AG04450 (cell line): ENCODE data around the gene PIK3CB. TPM values are rescaled to one million over a fixed set of nuclear protein-coding genes. Genes with fewer than 3 reads are reported as not detected.

Source experiments
- CTCF ChIA-PET: fragments of 300-600, 350-600 bp; formaldehyde crosslinking; extraction: SDS; loops from one replicate; lab custom pipeline; 2022; ENCODE audit warnings: antibody characterized with exemption, inconsistent platforms; lab: Charles Lee
- POLR2A ChIA-PET: fragments of 350-600 bp; formaldehyde crosslinking; extraction: SDS; loops from one replicate; lab custom pipeline; 2021; ENCODE audit warnings: antibody characterized with exemption, inconsistent platforms; lab: Yijun Ruan, JAX
- DNase-seq: peaks from one replicate; pipeline ENCODE4 v3.0.0-alpha.2; 2011; ENCODE audit warnings: low read depth, low spot score
- H3K27ac ChIP-seq: one replicate; pipeline ENCODE4 v1.5.1; 2012; ENCODE audit warnings: low read depth, low read length, control low read depth
- H3K27me3 ChIP-seq: one replicate; pipeline ENCODE4 v1.6.0; 2012; ENCODE audit warnings: low read length; ENCODE audit not compliant: control insufficient read depth, insufficient read depth
- H3K4me3 ChIP-seq: 2 replicates; pipeline ENCODE4 v1.5.1; 2011; ENCODE audit warnings: mild to moderate bottlenecking, low read depth, low read length, control low read depth
- H3K9me3 ChIP-seq: 2 replicates; pipeline ENCODE4 v1.5.1; 2012; ENCODE audit warnings: low read length; ENCODE audit not compliant: control insufficient read depth, insufficient read depth
- CTCF ChIP-seq: IDR thresholded peaks from 2 replicates; pipeline ENCODE4 v1.5.1; 2011; ENCODE audit warnings: low read depth, low read length, control low read depth, inconsistent platforms
- polyA plus RNA-seq: library from polyadenylated mRNA; depleted of rRNA; stranded (reverse); fragments of >200 nt; gene quantifications from 2 replicates; pipeline ENCODE4 v1.2.3, GENCODE V29; 2011

Gene PIK3CB
- polyA plus RNA-seq, 1 experiment, result 13.8 TPM

- TF ChIP-seq CTCF, result no peak
- POLR2A ChIA-PET, result no interaction called here
- no peaks in the 10 kb centered on the region for H3K9me3 ChIP-seq
- CTCF ChIA-PET, result interaction anchor here (0.6 to 1.2 kb wide), 2 partner anchors 48 to 192 kb away, joined by 3 to 4 read pairs; no protein-coding TSS in a partner anchor
- no peak overlapping the region for H3K27ac ChIP-seq
- H3K27me3 ChIP-seq, result no peaks in the 10 kb centered on the region
- DNase-seq, result no peak
- no peak overlapping the region for H3K4me3 ChIP-seq
Measured at GRCh38 chr3:138724443-138724842, 110.3 kb downstream of the PIK3CB start.

GRCh38 chr3:138718849-138719248, 115.9 kb downstream of the PIK3CB start:
- Histone ChIP-seq H3K27ac (no peak overlapping the region), H3K9me3 (no peaks in the 10 kb centered on the region), H3K4me3 (no peak overlapping the region), H3K27me3 (no peaks in the 10 kb centered on the region)
- ChIA-PET CTCF (interaction anchor here (3.9 kb wide), 1 partner anchor 197 kb away, joined by 20 read pairs; no protein-coding TSS in a partner anchor), POLR2A (no interaction called here)
- TF ChIP-seq CTCF, result no peak
- DNase-seq, result no peak

GRCh38 chr3:138717348-138717747, 117.4 kb downstream of the PIK3CB start:
- Histone ChIP-seq H3K9me3 (no peaks in the 10 kb centered on the region), H3K4me3 (no peak overlapping the region), H3K27ac (no peak overlapping the region), H3K27me3 (no peaks in the 10 kb centered on the region)
- DNase-seq, result no peak
- CTCF ChIA-PET, result interaction anchor here (0.6 to 3.9 kb wide), 3 partner anchors 123 to 205 kb away, joined by 3 to 20 read pairs (median 5); partner anchors contain the start of gene CEP70
- POLR2A ChIA-PET, result no interaction called here
- no peak for TF ChIP-seq CTCF

GRCh38 chr3:138712086-138712485, 122.6 kb downstream of the PIK3CB start:
- Histone ChIP-seq H3K9me3 (no peaks in the 10 kb centered on the region), H3K27me3 (no peaks in the 10 kb centered on the region), H3K4me3 (no peak overlapping the region), H3K27ac (no peak overlapping the region)
- CTCF ChIA-PET, result interaction anchor here (0.6 to 3.3 kb wide), 5 partner anchors 13 to 233 kb away, joined by 3 to 21 read pairs (median 3); no protein-coding TSS in a partner anchor
- TF ChIP-seq CTCF, result no peak
- no peak for DNase-seq
- POLR2A ChIA-PET, result no interaction called here

- H3K4me3 ChIP-seq, result no peak overlapping the region
- DNase-seq, result no peak
- TF ChIP-seq CTCF, result no peak
- H3K27ac ChIP-seq, result no peak overlapping the region
- no peaks in the 10 kb centered on the region for H3K27me3 ChIP-seq
- POLR2A ChIA-PET, result no interaction called here
- CTCF ChIA-PET, result interaction anchor here (2.0 to 23.7 kb wide), 2 partner anchors 11 to 213 kb away, joined by 6 to 794 read pairs; no protein-coding TSS in a partner anchor
- H3K9me3 ChIP-seq, result no peaks in the 10 kb centered on the region
Measured at GRCh38 chr3:138705675-138706074, 129.1 kb downstream of the PIK3CB start.
